CD4-positive, alpha-beta T cell treated with Interleukin-12 subunit alpha and Interleukin-12 subunit beta, for 1 hour (primary cell): Measurements from ENCODE around the gene NLGN1.

ENCODE experiments used
- DNase-seq: peaks from one replicate; pipeline ENCODE4 v3.0.0-alpha.2; 2020

Gene NLGN1

DNA sequence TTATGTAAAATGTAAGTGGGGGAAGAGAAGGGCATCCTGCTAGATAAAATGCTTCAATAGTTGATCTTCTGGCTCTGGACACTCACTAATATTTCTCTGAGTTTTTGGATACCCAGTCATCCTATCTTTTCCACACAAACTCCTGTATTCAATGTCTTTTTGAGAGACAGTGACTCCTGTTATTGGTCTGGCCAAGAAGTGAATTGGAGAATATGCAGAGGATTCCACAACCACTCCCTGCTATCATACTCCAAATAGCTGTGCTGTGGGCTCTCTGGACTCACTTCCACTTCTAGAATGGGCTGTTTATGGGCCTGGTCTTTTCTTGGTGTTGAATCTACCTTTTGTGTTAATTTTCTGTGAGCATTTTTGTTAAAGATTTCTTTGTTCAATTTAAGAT is 376.8 kb downstream of the NLGN1 start:
- no peak for DNase-seq

DNA sequence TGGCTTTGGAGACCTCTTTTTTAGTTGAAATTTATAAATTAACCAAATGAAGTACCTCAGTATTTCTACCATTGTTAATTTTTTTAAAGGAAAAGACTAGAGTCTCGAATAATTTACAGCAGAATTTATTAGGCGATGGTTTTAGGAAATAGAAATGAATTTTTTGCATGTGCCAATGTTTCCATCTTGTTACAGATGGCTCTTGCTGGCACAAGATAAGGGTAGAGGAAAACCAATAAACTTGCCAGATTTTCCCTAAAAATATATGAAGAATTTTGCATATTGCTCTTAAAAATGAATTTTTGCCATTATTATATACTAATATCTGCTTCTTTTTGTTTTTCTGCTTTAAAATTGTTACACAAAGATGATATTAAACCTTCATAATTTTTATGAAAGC is 380.7 kb downstream of the NLGN1 start:
- no peak for DNase-seq

GRCh38 chr3:173780067-173780466 is 382.5 kb downstream of the NLGN1 start:
- DNase-seq: no peak

DNA sequence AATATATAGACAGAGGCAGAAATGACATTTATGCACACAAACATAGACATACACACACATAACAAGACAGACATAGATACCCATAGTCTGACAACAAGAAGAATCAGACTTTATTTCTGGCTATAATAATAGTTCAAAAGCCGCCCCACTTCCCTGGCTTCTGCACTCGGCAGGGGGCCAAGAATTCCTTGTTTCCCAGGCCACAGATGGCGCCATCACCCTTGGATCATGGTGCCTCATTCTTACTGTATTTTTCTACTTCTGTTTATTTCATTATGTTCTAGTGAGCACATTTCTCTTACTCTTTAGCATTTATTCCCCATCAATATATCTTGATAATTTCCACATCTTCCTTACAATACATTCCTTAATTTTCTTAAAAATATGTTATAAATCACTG is 387.5 kb downstream of the NLGN1 start:
- DNase-seq: no peak

DNA sequence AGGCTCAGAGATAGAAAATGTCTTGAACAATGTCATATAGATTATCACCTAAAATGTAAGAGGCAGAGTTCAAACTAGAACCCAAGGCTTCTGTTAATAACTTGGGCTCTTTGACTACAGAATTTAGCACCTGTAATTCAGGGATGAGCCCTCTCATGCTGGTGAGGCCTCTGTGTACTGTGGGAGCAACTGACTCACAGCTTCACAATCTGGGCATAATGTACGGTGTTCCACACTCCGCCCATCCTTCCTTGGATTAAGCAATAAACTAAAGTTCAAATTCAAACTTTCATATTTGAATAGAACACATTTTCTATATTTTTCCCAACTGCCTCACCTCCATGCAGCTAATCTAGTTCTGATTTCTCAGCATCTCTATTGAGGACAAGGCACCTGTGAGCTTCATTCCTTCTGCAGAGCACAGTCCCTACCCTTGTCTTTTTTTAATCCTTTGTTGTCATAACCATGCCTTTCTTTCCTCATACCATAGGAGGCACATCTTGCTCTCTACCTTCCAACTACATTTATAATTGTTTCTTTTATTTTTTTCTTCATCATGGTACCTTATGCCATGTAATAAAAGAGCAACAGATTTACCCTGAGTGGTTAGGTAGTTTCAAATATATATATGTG is 392.1 kb downstream of the NLGN1 start:
- DNase-seq: no peak

DNA sequence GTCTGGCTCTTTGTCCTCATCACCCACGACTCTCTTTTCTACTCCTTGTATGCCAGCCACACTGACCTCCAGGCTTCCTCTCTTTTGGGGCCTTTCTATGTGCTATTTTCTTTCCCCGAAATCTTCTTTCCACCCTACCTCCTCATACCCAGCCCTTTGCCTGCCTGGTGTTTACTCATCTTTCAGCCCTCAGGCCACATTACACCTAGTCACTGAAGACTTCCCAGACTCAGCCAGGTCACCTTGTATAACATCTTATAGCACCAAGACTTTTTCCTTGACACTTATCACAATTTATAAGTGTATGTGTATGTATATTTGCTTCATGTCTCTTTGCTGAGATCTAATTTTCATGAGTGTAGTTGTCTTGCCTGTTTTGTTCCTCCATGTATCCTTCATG is 396.4 kb downstream of the NLGN1 start:
- no peak for DNase-seq

DNA sequence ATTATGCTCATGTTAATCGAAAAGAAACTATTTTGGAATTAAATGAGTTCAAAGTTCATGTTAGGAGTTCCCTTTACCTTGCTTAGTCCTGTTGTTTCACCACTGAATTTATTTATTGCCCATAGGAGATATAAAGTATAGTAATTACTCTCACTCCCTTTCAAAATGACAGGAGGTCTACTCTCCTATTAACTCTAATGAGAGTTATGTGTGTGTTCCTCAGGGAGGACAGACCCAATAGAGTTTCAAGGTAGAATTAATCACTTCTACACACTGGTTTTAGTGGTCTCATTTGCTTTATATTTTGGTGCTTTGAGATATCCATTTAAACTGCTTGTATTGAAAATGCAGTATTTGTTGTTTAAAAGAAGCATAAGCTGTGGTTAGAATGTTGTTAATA is 398.9 kb downstream of the NLGN1 start:
- DNase-seq: no peak

DNA sequence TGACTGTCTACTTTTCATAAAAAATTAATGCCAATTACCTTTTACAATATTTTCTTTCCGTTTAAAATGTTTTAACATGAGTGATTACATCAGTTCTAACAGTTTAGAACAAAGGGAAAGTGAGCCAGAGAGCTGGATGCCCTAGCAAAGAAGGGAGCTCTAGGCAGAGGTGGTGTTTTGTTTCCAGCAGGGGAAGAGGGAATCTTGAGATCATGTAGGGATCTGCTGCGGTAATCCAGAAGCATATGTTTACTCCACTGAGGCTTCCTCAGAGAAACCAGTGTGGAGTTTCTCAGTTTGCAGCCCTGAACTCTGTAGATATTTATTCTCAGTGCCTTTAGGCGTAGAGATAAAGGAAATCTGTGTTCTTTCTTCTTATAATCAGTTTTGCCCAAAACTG is 399.3 kb downstream of the NLGN1 start:
- no peak for DNase-seq

DNA sequence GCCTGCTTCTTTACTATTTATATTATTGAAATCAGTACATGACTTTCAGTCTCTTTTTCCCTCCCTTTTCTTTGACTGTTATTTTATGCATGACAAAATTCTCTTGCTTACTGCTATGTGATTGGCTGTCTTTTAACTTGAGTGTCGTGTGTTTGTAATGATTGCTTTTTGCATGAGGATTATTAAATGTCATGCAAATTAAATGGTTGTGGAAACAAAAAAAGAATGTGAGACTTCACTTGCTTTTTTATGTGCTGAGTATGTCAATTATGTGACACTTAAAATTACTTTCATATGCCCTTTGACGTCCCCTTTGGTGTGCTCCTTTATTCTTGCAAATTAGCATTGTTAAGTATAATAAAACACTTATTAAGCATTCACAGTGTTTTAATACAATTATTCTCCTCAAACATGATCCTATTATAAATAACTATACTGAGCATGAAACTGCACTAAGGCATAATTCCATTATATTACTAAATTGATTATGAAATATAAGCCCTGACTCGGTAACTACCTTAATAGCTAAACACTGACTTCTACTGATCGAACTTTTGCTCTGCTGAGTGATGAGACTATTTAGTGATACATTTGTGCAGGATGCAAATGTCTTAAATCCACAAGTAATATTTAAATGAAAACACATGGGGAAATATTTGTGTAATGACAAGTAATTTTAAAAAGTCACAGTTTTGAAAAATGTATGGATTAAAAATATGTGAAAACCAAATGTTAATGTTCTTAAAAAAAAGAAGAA is 401.7 kb downstream of the NLGN1 start:
- DNase-seq: no peak

GRCh38 chr3:173800154-173800553 is 402.6 kb downstream of the NLGN1 start:
- DNase-seq: no peak

GRCh38 chr3:173814809-173815208 is 417.3 kb downstream of the NLGN1 start:
- no peak for DNase-seq

- DNase-seq: no peak
Measured at GRCh38 chr3:173819368-173819767, 421.8 kb downstream of the NLGN1 start.

DNA sequence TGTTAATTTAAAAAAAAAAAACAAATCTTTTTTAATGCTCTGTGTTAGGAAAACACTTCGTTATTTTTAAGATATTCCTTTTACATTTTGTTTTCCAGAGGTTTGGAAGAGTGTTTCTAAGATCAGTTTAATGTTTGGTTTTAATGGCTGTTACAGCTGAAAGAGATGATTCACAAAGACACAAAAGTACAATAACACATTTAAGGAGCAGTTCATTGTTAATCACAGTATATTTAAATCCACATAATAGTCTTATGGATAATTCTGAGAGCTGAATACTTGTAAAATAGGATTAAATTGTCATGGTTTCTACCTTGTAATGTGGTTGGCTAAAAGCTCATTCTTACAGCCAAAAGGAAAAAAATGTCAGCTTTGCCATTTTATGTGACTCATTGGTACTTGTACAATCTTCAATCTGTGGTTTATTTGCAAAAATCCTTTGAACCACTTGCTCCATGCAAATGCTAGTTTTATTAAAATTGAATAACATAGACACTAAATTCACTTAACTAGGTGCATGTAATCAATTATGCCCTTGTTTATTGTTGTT is 426.4 kb downstream of the NLGN1 start:
- DNase-seq: no peak

- no peak for DNase-seq
Measured at GRCh38 chr3:173825730-173826129, 428.2 kb downstream of the NLGN1 start.

DNA sequence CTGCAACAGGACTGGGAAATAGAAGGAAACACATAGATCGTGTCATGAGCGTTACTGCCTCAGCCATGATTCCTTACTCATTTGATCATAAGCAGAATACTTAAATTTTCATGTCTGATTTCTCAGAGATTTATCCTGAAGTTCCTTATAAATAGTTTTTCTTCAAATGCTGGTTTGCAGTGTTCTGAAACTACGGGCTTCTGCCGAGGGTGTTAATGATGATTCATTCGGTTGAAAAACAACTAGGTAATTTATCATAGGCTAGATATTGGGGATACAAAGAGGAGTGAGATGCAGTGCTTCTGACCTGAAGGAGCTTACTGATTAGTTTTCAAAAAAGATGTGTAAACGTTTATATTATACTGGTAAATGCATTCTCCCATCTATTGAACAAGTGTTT is 428.9 kb downstream of the NLGN1 start:
- DNase-seq: no peak

GRCh38 chr3:173826901-173827609 is 429.5 kb downstream of the NLGN1 start:
- no peak for DNase-seq

DNA sequence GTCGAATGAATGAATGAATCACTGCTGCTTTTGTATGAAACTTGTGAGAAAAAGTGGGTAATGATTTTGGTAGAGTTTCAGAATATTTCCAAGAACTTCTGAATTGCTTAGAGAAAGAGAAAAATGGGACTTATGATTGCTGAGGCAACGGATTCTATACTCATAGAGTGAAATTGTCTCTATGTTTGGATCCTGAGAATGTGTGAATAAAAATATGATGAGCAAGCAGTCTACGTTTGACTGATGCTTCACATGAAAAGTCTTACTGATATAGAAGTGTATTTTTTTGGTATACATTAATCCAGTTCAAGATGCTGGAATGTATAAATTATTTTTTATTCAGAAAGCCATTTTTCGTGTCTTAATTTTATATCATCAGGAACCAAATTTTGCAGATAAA is 441.1 kb downstream of the NLGN1 start:
- DNase-seq: no peak

GRCh38 chr3:173839859-173840258 is 442.3 kb downstream of the NLGN1 start:
- DNase-seq: no peak

DNA sequence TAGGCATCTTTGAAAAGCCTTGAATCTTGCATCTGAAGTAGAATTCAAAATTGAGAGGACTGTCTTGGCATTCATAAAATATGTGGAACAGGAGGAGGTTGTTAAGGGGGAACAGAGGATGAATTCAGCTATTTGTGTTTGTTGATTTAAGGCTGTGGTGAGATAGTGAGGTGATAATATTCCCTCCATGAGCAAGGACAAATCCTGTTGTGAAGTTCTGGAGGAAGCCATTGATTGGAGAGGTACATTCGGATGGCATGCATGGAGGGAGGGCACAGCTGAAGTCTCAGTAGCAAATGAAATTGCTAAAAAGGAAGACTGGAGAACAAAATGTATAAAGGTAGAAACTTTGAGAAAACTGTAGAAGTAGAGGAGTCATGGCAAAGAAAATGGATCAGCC is 443.8 kb downstream of the NLGN1 start:
- no peak for DNase-seq

GRCh38 chr3:173843060-173843459 is 445.5 kb downstream of the NLGN1 start:
- DNase-seq: no peak

- DNase-seq: no peak
Measured at GRCh38 chr3:173846584-173846983, 449.0 kb downstream of the NLGN1 start.

- no peak for DNase-seq
Measured at GRCh38 chr3:173849489-173849888, 451.9 kb downstream of the NLGN1 start.

DNA sequence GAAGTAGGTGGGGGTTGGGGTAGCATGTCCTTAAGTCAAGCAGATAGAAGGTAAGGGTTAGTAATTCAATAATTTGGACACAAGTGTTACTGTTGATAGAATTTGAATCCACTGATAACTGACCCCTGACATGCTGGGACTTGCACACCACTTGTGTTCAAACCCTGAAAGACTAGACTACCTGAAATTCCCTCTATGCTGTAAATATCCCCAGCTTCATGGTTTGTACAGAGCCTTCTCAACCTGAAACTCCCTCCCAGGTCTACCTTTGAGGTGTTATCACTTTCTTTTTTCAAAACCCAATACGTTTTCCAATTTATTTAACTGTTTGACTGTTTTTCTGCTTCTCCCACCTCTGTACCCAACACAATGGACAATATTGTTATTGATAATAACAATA is 459.6 kb downstream of the NLGN1 start:
- DNase-seq: no peak

DNA sequence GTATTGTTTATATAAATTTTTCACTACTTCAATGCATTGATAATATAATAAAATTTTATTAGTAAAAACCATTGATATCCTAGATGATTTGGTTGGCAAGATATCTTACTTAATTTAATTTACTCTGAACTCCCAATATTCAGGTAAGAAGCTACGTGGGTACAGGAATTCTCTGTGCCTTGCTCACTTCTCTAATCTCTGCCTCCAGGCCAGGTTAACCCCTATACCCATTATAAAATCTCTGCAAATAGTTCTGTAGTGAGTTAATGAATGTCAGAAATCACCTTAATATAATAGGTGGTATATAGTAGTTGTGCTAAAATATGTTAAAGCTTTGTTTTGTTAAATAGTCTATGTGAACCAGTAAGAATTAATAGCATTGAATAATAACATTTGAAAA is 465.2 kb downstream of the NLGN1 start:
- no peak for DNase-seq
